K562 (cell line): ENCODE results near the gene MMS22L. TPM values are rescaled to one million over a fixed set of nuclear protein-coding genes. Genes with fewer than 3 reads are reported as not detected.

ENCODE experiments used
- ATAC-seq: fragments of 200-7000 bp; cut with Tn5 transposase; 3 replicates; pipeline ENCODE4 v1.9.1; 2020; ENCODE audit warnings: moderate library complexity
- BruUV-seq: library from RNA; stranded (reverse); fragments of 400-500 nt; replicated peaks from 2 replicates; lab custom pipeline; 2021; lab: Mats Ljungman, UMichigan
- CTCF ChIA-PET: fragments of 300-600 bp; formaldehyde crosslinking; extraction: SDS; loops from one replicate; lab custom pipeline; 2021; ENCODE audit warnings: low intra/inter-chr PET ratio; lab: Yijun Ruan, JAX
- POLR2A ChIA-PET: fragments of 300-600, 350-650 bp; sonication (Branson Sonifier 250); formaldehyde crosslinking; extraction: SDS; loops from one replicate; lab custom pipeline; 2021; ENCODE audit warnings: antibody characterized with exemption, inconsistent platforms; lab: Yijun Ruan, JAX
- DNase-seq, 4 experiments: peaks; one replicate each; pipeline versions ENCODE4 v3.0.0 to v3.0.0-alpha.2; 2011 to 2018; ENCODE audit warnings: low spot score in 3 of 4, mixed read lengths in 3 of 4; ENCODE audit errors: extremely low read depth in 1 of 4
- FAIRE-seq: peaks from 2 replicates; lab custom pipeline; 2011; peaks lifted over from hg19 to GRCh38; lab: Jason Lieb, UNC
- H2AFZ ChIP-seq: 2 replicates; pipeline ENCODE4 v1.6.0; 2011; ENCODE audit warnings: low read depth, low read length, control low read depth, inconsistent platforms
- H3K27ac ChIP-seq: fragments of 200-600 bp; 3 replicates; pipeline ENCODE4 v1.8.0; 2011; ENCODE audit warnings: low read depth, mild to moderate bottlenecking, control low read depth, inconsistent platforms, low read length, moderate library complexity, mixed read lengths; ENCODE audit errors: extremely low read depth
- H3K27me3 ChIP-seq, 2 experiments: fragments of 300-600 bp in 1 of 2; 2 replicates in 1 of 2; 3 replicates in 1 of 2; pipeline versions ENCODE4 v1.6.0 to v1.8.0; 2011; ENCODE audit warnings: inconsistent platforms in 2 of 2, low read length in 2 of 2, mild to moderate bottlenecking in 1 of 2, mixed read lengths in 1 of 2, moderate library complexity in 1 of 2; ENCODE audit not compliant: control insufficient read depth in 2 of 2, insufficient read depth in 2 of 2
- H3K36me3 ChIP-seq: fragments of 300-600 bp; 3 replicates; pipeline ENCODE4 v1.8.0; 2011; ENCODE audit warnings: mild to moderate bottlenecking, low read length, inconsistent platforms; ENCODE audit not compliant: control insufficient read depth, insufficient read depth
- H3K4me1 ChIP-seq, 2 experiments: fragments of 200-600 bp in 1 of 2; replicated peaks in 1 of 2; 2 replicates in 1 of 2; 3 replicates in 1 of 2; pipeline versions ENCODE4 v1.5.1 to v1.8.0; 2011; ENCODE audit warnings: inconsistent platforms in 2 of 2, low read length in 2 of 2, mild to moderate bottlenecking in 1 of 2, mixed read lengths in 1 of 2, moderate library complexity in 1 of 2; ENCODE audit not compliant: control insufficient read depth in 2 of 2, insufficient read depth in 2 of 2
- H3K4me2 ChIP-seq: 2 replicates; pipeline ENCODE4 v1.6.1; 2011; ENCODE audit warnings: low read length, control low read depth, inconsistent platforms, mixed read lengths; ENCODE audit not compliant: insufficient read depth
- H3K4me3 ChIP-seq: fragments of 200-600 bp; sonication (generic), shearing (Covaris generic); 2 replicates; pipeline ENCODE4 v1.5.1; 2016; ENCODE audit warnings: control low read depth, inconsistent platforms
- H3K79me2 ChIP-seq: fragments of 200-600 bp; 3 replicates; pipeline ENCODE4 v1.8.0; 2011; ENCODE audit warnings: low read length, inconsistent platforms; ENCODE audit not compliant: control insufficient read depth, insufficient read depth
- H3K9ac ChIP-seq, 2 experiments: 2 replicates each; pipeline versions ENCODE4 v1.6.0 to v1.6.1; 2011; ENCODE audit warnings: low read depth in 2 of 2, low read length in 2 of 2, control low read depth in 1 of 2, inconsistent platforms in 1 of 2, mild to moderate bottlenecking in 1 of 2, mixed read lengths in 1 of 2; ENCODE audit not compliant: insufficient read depth in 1 of 2
- H3K9me1 ChIP-seq: one replicate; pipeline ENCODE4 v1.6.0; 2011; ENCODE audit warnings: inconsistent platforms, mild to moderate bottlenecking, low read length, moderate library complexity; ENCODE audit not compliant: control insufficient read depth, insufficient read depth
- H3K9me3 ChIP-seq: replicated peaks from 2 replicates; pipeline ENCODE4 v1.5.1; 2011; ENCODE audit warnings: low read depth, low read length, inconsistent platforms; ENCODE audit not compliant: control insufficient read depth, insufficient read depth
- H4K20me1 ChIP-seq: replicated peaks from 2 replicates; pipeline ENCODE4 v1.6.1; 2011; ENCODE audit warnings: low read length, inconsistent platforms, mixed read lengths; ENCODE audit not compliant: control insufficient read depth, insufficient read depth
- CEBPB ChIP-seq: fragments of 450-650 bp; IDR thresholded peaks from 2 replicates; pipeline ENCODE4 v1.6.1; 2016; ENCODE audit warnings: missing genetic modification characterization, missing compliant biosample characterization
- ELK1 ChIP-seq: sonication (generic); formaldehyde crosslinking; IDR thresholded peaks from 2 replicates; pipeline ENCODE4 v1.8.1; 2022; ENCODE audit warnings: missing genetic modification reagents
- EP300 ChIP-seq: IDR thresholded peaks from 2 replicates; pipeline ENCODE4 v1.6.1; 2012; ENCODE audit warnings: low read length, improper control_type of control experiment
- NFE2L1 ChIP-seq: fragments of 450-650 bp; IDR thresholded peaks from 2 replicates; pipeline ENCODE4 v1.6.1; 2016; ENCODE audit warnings: missing genetic modification characterization, low read depth, mild to moderate bottlenecking, missing compliant biosample characterization, moderate library complexity, borderline replicate concordance
- SREBF1 ChIP-seq: fragments of 150-350 bp; IDR thresholded peaks from 2 replicates; pipeline ENCODE4 v1.6.1; 2014; ENCODE audit warnings: antibody characterized with exemption, low read depth, low read length, borderline replicate concordance
- WGBS: fragments of 100-300 bp; shearing (Covaris generic); methylation state at CpG from one replicate; pipeline ENCODE4 v1.1.6; 2016; ENCODE audit warnings: low coverage, mixed read lengths; ENCODE audit not compliant: insufficient coverage; ENCODE audit errors: missing lambda C conversion rate; 5-methylcytosine and 5-hydroxymethylcytosine counted together
- in situ Hi-C: fragments of 300-500 bp; cut with MboI; formaldehyde crosslinking; loops from 4 replicates; pipeline ENCODE4 v1.15.0; 2018; ENCODE audit warnings: inconsistent platforms, mixed read lengths
- intact Hi-C: fragments of 100-400 bp; cut with micrococcal nuclease; formaldehyde crosslinking; loops from 2 replicates; pipeline ENCODE4 v1.14.2; 2022
- polyA plus RNA-seq, 8 experiments: library from polyadenylated mRNA; depleted of rRNA in 4 of 8; stranded (reverse) in 5 of 8; unstranded in 3 of 8; fragments of >200 nt; fragmentation: Nextera tagmentation in 2 of 8; fragmentation: Illumina TruSeq in 1 of 8; extraction: Ambion mirVana in 2 of 8; extraction: Trizol in 1 of 8; gene quantifications; 2 replicates each; pipeline versions ENCODE4 v1.2.1 to v1.2.3, GENCODE V29; 2011 to 2014; ENCODE audit warnings: inconsistent platforms in 1 of 8, missing spikeins in 1 of 8
- total RNA-seq, 7 experiments: library from RNA; depleted of rRNA in 6 of 7; stranded (reverse); fragments of >200 nt in 6 of 7; fragmentation: Illumina TruSeq in 2 of 7; extraction: Trizol in 2 of 7; gene quantifications; 2 replicates each; pipeline versions ENCODE4 v1.2.1 to v1.2.3, GENCODE V29; 2011 to 2021; ENCODE audit warnings: low replicate concordance in 1 of 7

Gene MMS22L
- total and polyA plus RNA-seq, 9 of the 15 experiments (the other 6 are each of a cell fraction or from before 2014, with no cell fraction given): 13.0 to 59.5 (median 26.9) TPM

- TF ChIP-seq EP300 (no peak), NFE2L1 (tag) (no peak), SREBF1 (no peak)
Measured at GRCh38 chr6:97109444-97109843, 173.6 kb downstream of the MMS22L start (continued).

GRCh38 chr6:97102145-97102790, 180.7 kb downstream of the MMS22L start:
- H2AFZ ChIP-seq: no peak overlapping the region
- no peak for ATAC-seq
- H3K9me3 ChIP-seq: no peaks in the 10 kb centered on the region
- no peaks in the 10 kb centered on the region; a peak in 1 of 5 replicates for H3K27me3 ChIP-seq
- H3K9me1 ChIP-seq: no peaks in the 10 kb centered on the region
- POLR2A ChIA-PET: no interaction called here
- no peaks in the 10 kb centered on the region for H3K79me2 ChIP-seq
- no peaks in the 10 kb centered on the region for H3K4me1 ChIP-seq
- H3K36me3 ChIP-seq: no peaks in the 10 kb centered on the region
- no TSS peak for BruUV-seq
- intact Hi-C loops (no loop called here), in situ Hi-C loops (no loop called here)
- H3K27ac ChIP-seq: no peak overlapping the region
- no peak overlapping the region for H3K4me3 ChIP-seq
- TF ChIP-seq CEBPB (tag) (0 out of 2 replicates have a peak, but pooled peaks have one; percentile 10), ELK1 (CRISPR knock-in tag) (no peak)
- CTCF ChIA-PET: no interaction called here
- FAIRE-seq: no peak
- 0% methylated on average over 1 of the region's 1 CpG for WGBS
- H3K4me2 ChIP-seq: no peak overlapping the region
- DNase-seq: no peak
- no peak overlapping the region for H3K9ac ChIP-seq
- H4K20me1 ChIP-seq: no peaks in the 10 kb centered on the region
